HepG2 (cell line): ENCODE results near the gene ANAPC2. TPM values are rescaled to one million over a fixed set of nuclear protein-coding genes. Genes with fewer than 3 reads are reported as not detected.

Experiments
- NBN ChIP-seq: fragments of 450-650 bp; conservative IDR thresholded peaks from 2 replicates; pipeline ENCODE4 v1.6.1; 2017
- YEATS4 ChIP-seq: sonication (generic); formaldehyde crosslinking; IDR thresholded peaks from 2 replicates; pipeline ENCODE4 v1.4.0; 2020; ENCODE audit warnings: missing genetic modification reagents, borderline replicate concordance
- ZBTB7A ChIP-seq: sonication (generic); formaldehyde crosslinking; IDR thresholded peaks from 2 replicates; pipeline ENCODE4 v1.8.0; 2022; ENCODE audit warnings: mild to moderate bottlenecking, missing genetic modification reagents
- ZNF878 ChIP-seq: sonication (generic); formaldehyde crosslinking; IDR thresholded peaks from 2 replicates; pipeline ENCODE4 v1.8.1; 2023; ENCODE audit warnings: mild to moderate bottlenecking, missing genetic modification reagents, moderate library complexity
- polyA plus RNA-seq, 8 experiments: library from polyadenylated mRNA; depleted of rRNA in 3 of 8; stranded (reverse) in 7 of 8; unstranded in 1 of 8; fragments of >200 nt; fragmentation: Illumina TruSeq in 4 of 8; extraction: Trizol in 4 of 8; gene quantifications; 2 replicates each; pipeline versions ENCODE4 v1.2.1 to v1.2.3, GENCODE V29; 2011 to 2016; ENCODE audit warnings: low read depth in 4 of 8, missing spikeins in 1 of 8, mixed read lengths in 1 of 8; ENCODE audit not compliant: insufficient read depth in 1 of 8
- total RNA-seq, 5 experiments: library from RNA; depleted of rRNA; stranded (reverse); fragments of >200 nt; fragmentation: Illumina TruSeq; extraction: Trizol; gene quantifications; 2 replicates each; pipeline ENCODE4 v1.2.3, GENCODE V29; 2016; ENCODE audit warnings: low read depth in 1 of 5
- TF ChIP-seq, protein P1 (sequence below): sonication (generic); formaldehyde crosslinking; IDR thresholded peaks from 2 replicates; pipeline ENCODE4 v1.8.0; 2022; ENCODE audit warnings: mild to moderate bottlenecking, missing genetic modification reagents, borderline replicate concordance
- TF ChIP-seq, protein P2 (sequence below): IDR thresholded peaks from 2 replicates; pipeline ENCODE4 v1.6.1; 2016; ENCODE audit warnings: missing compliant biosample characterization, missing genetic modification reagents, borderline replicate concordance
- TF ChIP-seq, protein P3 (sequence below): sonication (generic); formaldehyde crosslinking; IDR thresholded peaks from 2 replicates; pipeline ENCODE4; 2020; ENCODE audit warnings: missing genetic modification reagents, mild to moderate bottlenecking, borderline replicate concordance
- TF ChIP-seq, protein P4 (sequence below): sonication (generic); formaldehyde crosslinking; IDR thresholded peaks from 2 replicates; pipeline ENCODE4 v1.4.0; 2020; ENCODE audit warnings: missing genetic modification reagents, borderline replicate concordance

Gene ANAPC2
- total and polyA plus RNA-seq, 2 of the 13 experiments (the other 11 are each of a cell fraction or from before 2014, with no cell fraction given): 12.3 to 15.4 TPM

DNA sequence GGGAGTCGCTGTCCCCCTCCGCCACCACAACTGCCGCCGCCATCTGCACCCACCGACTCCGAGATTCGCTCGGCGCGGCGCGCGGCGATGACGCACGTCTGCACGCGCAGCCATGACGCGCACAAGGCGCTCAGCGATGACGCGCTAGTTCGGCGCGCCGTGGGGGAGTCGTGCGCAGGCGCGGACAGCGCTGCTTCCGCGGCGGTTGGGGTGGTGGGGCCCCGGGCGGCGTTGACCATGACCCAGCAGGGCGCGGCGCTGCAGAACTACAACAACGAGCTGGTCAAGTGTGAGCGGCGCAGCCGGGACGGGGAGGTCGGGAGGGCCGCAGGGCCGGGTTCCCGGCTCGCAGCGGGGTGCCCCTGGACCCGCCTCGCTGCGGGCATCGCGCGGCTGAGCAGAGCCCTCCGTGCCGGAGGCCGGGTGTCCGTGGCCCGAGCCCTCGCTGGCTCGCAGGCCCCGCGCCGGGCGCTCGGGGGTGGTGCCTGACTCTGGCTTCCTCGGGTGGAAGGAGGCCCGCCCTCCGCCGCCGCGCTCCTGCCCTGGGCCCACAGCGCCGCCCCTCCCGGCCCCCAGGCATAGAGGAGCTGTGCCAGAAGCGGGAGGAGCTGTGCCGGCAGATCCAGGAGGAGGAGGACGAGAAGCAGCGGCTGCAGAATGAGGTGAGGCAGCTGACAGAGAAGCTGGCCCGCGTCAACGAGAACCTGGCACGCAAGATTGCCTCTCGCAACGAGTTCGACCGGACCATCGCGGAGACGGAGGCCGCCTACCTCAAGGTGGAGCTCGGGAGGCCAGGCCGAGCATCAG is at the start of gene ANAPC2, which contains the start of gene SSNA1 (continued):
- TF ChIP-seq, protein P1, sequence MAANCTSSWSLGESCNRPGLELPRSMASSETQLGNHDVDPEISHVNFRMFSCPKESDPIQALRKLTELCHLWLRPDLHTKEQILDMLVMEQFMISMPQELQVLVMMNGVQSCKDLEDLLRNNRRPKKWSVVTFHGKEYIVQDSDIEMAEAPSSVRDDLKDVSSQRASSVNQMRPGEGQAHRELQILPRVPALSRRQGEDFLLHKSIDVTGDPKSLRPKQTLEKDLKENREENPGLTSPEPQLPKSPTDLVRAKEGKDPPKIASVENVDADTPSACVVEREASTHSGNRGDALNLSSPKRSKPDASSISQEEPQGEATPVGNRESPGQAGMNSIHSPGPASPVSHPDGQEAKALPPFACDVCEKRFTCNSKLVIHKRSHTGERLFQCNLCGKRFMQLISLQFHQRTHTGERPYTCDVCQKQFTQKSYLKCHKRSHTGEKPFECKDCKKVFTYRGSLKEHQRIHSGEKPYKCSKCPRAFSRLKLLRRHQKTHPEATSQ (CRISPR knock-in tag): no peak
- TF ChIP-seq ZBTB7A (CRISPR knock-in tag): peak; percentile 78; the same call in 1 of the 2 replicates
- TF ChIP-seq YEATS4: peak; percentile 94
- TF ChIP-seq, protein P2, sequence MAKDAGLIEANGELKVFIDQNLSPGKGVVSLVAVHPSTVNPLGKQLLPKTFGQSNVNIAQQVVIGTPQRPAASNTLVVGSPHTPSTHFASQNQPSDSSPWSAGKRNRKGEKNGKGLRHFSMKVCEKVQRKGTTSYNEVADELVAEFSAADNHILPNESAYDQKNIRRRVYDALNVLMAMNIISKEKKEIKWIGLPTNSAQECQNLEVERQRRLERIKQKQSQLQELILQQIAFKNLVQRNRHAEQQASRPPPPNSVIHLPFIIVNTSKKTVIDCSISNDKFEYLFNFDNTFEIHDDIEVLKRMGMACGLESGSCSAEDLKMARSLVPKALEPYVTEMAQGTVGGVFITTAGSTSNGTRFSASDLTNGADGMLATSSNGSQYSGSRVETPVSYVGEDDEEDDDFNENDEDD (CRISPR knock-in tag): peak; percentile 69; the same call in 1 of the 2 replicates
- TF ChIP-seq ZNF878 (CRISPR knock-in tag): no peak
- TF ChIP-seq, protein P3, sequence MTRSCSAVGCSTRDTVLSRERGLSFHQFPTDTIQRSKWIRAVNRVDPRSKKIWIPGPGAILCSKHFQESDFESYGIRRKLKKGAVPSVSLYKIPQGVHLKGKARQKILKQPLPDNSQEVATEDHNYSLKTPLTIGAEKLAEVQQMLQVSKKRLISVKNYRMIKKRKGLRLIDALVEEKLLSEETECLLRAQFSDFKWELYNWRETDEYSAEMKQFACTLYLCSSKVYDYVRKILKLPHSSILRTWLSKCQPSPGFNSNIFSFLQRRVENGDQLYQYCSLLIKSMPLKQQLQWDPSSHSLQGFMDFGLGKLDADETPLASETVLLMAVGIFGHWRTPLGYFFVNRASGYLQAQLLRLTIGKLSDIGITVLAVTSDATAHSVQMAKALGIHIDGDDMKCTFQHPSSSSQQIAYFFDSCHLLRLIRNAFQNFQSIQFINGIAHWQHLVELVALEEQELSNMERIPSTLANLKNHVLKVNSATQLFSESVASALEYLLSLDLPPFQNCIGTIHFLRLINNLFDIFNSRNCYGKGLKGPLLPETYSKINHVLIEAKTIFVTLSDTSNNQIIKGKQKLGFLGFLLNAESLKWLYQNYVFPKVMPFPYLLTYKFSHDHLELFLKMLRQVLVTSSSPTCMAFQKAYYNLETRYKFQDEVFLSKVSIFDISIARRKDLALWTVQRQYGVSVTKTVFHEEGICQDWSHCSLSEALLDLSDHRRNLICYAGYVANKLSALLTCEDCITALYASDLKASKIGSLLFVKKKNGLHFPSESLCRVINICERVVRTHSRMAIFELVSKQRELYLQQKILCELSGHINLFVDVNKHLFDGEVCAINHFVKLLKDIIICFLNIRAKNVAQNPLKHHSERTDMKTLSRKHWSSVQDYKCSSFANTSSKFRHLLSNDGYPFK (CRISPR knock-in tag): peak; percentile 77
- TF ChIP-seq, protein P4, sequence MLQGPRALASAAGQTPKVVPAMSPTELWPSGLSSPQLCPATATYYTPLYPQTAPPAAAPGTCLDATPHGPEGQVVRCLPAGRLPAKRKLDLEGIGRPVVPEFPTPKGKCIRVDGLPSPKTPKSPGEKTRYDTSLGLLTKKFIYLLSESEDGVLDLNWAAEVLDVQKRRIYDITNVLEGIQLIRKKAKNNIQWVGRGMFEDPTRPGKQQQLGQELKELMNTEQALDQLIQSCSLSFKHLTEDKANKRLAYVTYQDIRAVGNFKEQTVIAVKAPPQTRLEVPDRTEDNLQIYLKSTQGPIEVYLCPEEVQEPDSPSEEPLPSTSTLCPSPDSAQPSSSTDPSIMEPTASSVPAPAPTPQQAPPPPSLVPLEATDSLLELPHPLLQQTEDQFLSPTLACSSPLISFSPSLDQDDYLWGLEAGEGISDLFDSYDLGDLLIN: peak; percentile 64; the same call in 1 of the 2 replicates
- no peak for TF ChIP-seq NBN
